ENCODE data around the gene LGI4.
A peak's percentile ranks its signal among the peaks of the same experiment; 100 is the strongest.
"Not testable (repeated sequence)": the region's sequence is repeated elsewhere in the genome, so short reads cannot be mapped to it uniquely, and the experiment has no call there.

Gene LGI4

GRCh38 chr19:35160629-35161433 is 26.0 kb upstream of the LGI4 start:
- DNase-seq = no peak

GRCh38 chr19:35159606-35160005 is 24.7 kb upstream of the LGI4 start:
- DNase-seq = no peak

DNA sequence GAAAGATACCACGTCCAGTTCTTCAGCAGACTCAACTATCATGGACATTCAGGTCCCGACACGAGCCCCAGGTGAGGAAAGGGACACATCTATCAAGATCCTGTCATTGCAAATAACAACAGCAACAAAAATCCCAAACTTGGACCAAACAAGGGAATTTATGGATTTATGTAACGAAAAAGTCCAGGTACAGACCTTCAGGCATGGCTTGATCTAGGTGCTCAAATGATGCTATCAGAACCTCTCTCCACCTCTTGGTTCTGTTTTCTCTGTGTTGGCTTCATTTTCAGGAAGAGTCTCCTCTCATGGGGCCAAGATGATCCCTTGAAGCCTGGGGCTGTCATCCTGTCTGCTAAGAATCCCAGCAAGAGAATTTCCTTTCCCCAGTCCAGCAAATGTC is 22.6 kb upstream of the LGI4 start:
- no peak for DNase-seq

DNA sequence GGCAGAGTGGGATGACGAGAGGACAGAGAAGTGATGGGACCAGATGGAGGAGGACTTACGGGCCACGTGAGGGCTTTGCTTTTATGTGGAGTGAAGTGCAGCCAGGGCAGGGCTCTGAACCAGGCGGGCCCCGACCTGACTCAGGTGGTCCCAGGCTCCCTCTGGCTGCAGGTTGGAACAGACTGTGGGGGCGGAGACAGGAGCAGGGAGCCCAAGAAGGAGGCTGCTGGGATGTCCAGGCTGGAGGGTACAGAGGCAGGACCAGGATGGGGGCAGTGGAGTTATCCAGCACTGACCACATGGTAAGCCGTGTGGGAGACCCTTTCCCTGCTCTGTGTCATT is 21.8 kb upstream of the LGI4 start:
- DNase-seq = no peak

DNA sequence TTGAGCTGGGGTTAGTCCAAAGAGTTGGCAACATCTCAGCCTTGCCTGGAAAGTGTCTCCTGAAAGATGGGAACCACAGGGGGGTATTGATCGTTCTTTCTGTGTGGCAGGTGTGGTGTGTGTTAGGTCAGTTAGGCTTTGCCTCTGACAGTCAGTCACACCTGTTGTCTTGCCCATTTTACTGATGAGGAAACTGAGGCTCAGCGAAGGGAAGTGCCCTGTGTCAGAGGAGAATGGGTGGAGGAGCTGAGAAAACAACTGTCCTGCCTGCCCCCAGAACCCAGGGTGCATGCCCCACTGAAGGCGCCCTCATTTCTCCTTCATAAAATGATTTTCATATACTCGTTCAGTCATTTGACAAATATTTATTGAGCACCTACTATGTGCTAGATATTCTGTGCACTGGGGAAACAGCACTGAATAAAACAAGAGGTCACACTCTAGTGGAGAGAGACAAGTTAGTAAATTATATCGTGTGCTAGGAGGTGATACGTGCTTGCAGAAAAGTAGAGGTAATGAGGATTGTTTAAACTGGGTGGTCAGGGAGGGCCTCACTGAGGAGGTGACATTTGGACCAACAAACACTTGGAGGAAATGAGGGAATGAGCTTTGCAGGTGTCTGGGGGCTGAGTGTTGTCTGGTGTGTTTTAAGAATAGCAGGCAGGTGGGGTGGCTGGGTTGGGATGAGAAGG is 21.3 kb upstream of the LGI4 start:
- no peak for DNase-seq

GRCh38 chr19:35155441-35155840 is 20.6 kb upstream of the LGI4 start:
- peak; percentile 40 for DNase-seq

DNA sequence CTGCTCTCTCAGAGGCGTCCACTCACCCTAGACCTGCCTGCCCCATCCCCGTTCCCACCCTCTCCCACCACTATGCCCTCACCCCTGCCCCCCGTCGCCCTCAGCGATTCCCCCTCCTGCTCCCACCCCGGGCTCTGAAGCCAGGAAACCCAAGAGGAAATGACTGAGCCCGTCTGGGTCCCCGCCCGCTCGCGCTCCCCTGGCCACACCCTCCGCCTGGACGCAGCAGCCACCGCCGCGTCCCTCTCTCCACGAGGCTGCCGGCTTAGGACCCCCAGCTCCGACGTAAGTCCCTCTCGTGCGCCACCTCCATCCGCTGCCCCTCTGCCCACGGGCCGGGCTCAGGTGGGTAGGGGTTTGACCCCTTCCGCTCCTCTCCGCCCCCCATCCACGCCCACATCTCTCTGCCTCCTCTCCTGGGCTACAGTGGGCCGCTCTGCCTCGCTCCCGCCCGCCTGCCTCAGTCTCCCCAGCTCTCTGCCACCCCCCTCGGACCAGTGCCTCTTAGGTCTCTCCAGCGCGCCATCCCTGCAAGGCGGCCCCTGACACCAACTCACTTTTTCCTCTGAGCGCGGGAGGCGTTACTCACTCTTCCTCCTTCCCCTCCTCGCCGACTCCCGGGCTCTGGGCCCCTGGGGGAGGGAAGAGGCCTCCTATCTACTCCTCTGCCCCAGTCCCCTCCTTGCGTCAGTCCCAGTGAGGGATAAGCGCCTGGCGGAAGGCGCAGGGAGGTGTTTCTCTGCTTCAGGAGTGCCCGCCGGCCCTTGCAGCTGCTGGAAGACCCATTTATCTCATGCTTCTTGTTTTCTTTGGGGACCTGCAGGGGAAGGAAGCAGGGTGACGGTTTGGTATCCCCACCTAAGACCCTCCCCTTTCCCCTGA is 19.9 kb upstream of the LGI4 start, which contains the start of gene FXYD5:
Gene FXYD5 (plus strand): TSS at position 211 of the 882 bp plus-strand sequence. CDS start 816 bp downstream, outside the sequence.
- peak; percentile 84 for DNase-seq

DNA sequence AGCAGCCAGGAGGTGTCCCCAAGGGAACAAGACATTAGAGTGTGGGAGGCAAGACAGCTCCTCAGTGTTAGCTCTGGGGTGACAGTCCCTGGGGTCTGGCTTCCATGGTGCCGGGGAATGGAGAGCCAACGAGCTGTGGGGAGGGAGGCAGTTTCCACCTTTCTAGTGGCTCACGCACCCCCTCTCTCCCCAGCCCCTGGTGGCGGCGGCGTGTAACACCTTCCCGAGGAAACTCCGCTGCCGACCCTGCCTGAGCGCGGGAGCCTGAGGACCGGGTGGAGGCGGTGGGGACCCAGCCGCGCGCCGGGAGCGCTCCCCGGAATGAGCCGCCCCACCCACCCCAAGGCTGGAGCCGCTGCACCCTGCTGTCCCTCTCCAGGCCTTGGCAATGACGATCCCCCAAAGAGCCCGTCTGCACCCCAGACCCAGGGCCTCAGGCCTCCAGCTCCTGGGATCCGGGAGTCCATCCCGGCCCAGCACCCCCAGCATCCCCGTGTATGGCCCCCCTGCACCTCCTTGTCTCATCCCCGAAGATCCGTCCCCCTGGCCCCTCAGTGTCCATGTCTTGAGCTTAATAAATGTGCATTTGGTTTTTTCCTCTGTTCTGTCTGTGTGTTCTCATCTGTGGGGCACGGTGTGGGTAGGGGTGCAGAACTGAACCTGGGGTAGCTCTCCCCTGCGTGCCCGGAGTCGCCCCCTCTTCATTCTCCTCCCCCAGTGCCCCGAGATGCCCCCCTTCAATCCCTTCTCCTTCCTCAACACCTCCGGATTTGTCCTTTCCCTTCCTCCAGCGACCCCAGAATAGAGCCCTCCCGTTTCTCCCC is 19.1 kb upstream of the LGI4 start:
- DNase-seq = peak; percentile 77

- DNase-seq = not testable (repeated sequence)
Observed at GRCh38 chr19:35153129-35153522, 18.3 kb upstream of the LGI4 start.

- no peak for DNase-seq
Observed at GRCh38 chr19:35151273-35152065, 16.6 kb upstream of the LGI4 start.

DNA sequence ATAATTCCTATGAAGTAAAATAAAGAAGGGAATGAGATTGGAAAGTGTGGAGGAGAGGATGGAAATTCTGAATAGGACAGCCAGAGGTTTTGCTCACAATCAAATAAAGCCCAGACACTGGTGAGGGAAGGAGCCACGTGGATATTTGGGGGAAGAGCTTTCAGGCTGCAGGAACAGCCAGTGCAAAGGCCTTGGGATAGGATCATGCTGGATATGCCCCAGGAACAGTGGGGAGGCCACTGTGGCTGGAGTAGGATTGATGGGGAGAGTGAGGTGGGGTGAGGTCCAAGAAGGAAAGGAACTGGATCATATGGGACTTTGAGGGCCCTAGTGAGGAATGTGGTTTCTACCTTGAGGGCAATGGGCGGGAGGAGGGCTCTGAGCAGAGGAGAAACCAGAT is 15.6 kb upstream of the LGI4 start:
- no peak for DNase-seq

- no peak for DNase-seq
Observed at GRCh38 chr19:35149463-35149862, 14.6 kb upstream of the LGI4 start.

- DNase-seq = no peak
Observed at GRCh38 chr19:35146746-35147459, 12.0 kb upstream of the LGI4 start.

DNA sequence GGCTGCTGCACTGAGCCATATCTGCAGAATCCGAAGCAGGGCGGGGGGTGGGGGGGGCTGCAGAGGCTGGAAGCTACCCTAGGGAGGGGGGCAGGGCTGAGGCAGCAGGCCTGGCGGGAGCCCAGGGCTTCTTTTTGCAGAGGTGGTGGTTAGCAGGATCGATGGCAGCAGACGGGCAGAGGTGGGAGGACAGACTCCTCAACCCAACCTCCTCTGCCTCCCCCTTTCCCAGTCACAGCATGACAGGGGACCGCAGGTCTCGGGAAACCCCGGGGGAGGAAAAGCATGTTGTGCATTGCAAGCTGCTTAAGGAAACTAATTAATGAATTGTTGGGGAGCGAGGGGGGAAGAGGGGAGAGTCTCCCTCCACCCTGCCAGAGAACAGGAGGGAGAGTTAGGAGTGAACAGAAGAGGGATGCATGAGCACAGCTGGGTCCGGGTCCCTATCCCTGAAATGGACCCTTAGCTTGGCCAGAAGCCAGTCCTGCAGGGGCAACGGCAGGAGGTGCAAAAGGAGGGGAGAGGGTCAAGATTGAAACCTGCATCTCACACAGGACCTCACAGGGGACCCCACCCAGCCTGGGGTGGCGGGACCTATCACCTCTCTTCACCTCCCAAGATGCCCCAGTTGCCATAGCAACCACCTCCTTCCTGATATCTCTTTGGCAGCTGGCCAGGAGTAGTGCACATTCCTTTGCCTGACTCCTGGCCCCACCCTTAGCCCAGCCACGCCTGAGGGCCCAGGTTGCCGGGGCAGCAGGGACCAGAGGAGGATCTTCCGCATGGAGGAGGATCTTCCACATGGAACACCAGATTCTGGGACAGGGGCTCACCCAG is 10.0 kb upstream of the LGI4 start:
- DNase-seq = no peak

DNA sequence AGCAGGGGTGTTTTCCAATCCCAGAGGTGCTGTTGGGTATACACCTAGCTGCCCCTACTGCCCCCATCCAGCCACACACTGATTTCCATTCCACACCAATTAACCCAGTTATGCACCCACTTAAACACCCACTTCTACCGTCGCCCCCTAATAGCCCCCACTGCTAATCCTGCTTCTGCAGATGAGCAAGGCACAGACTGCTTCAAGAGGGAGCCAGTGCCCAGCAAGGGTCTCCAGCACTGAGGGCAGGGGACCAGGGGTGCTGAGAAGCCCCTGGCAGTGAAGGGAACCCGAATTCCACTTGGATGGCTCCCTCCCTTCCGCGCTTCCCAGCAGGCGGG is 9.4 kb upstream of the LGI4 start:
- no peak for DNase-seq

GRCh38 chr19:35143818-35144217 is 9.0 kb upstream of the LGI4 start:
- no peak for DNase-seq

DNA sequence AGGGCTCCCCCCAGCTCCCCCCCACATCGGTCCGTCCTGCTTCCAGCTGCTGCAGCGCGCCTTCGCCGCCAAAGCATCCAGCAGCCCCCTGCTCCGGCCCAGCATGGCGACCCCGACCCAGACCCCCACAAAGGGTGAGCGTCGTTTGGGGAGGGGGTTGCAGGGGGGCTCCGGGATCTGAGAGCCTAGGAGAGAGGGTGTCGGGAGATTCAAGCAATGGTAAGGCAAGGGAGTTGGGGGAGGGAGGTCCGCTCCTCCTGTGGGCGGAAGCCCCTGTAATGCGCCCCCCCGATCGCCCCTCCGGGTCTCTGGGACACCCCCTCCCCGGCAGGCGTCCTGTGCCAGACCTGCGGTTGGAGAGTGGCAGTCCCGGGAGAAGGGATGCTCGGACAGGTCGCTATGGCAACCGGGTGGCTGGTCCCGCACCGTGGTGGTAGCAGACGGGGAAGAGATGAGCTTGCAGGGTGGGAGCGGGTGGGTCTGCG is 8.4 kb upstream of the LGI4 start, which contains the start of gene FXYD7:
Gene FXYD7 (plus strand): TSS at position 25 of the 485 bp plus-strand sequence. CDS start 79 bp downstream, at position 104.
- DNase-seq = peak; percentile 28

- DNase-seq = peak; percentile 74
Observed at GRCh38 chr19:35142606-35143230, 7.9 kb upstream of the LGI4 start.

Data from activated CD8-positive, alpha-beta memory T cell treated with anti-CD3 and anti-CD28 coated beads, Interleukin-2, amount 50 U/mL, for 4 hours (primary cell).